HG03135 (cell line): ENCODE results near the gene TMSB4X.
"Not testable (repeated sequence)": the region's sequence is repeated elsewhere in the genome, so short reads cannot be mapped to it uniquely, and the experiment has no call there.

ENCODE experiments used
- ATAC-seq: cut with Tn5 transposase; IDR thresholded peaks from one replicate; pipeline ENCODE4 v1.9.1; 2021; ENCODE audit warnings: mild to moderate bottlenecking, moderate library complexity; ENCODE audit not compliant: unreplicated experiment

The TMSB4X gene

GRCh38 chrX:12954981-12955380, 19.9 kb upstream of the TMSB4X start:
- no peak for ATAC-seq

GRCh38 chrX:12955882-12956703, 18.8 kb upstream of the TMSB4X start:
- ATAC-seq: peak; percentile 40

- peak; percentile 78 for ATAC-seq
These were observed 18.0 kb upstream of the TMSB4X start for GRCh38 chrX:12956704-12957534.

GRCh38 chrX:12958059-12958458, 16.9 kb upstream of the TMSB4X start:
- no peak for ATAC-seq

GRCh38 chrX:12958461-12958860, 16.4 kb upstream of the TMSB4X start:
- ATAC-seq: no peak

- no peak for ATAC-seq
These were observed 13.7 kb upstream of the TMSB4X start for GRCh38 chrX:12961196-12961718.

- ATAC-seq: no peak
These were observed 12.8 kb upstream of the TMSB4X start for GRCh38 chrX:12962041-12962504.

GRCh38 chrX:12963210-12963850, 11.6 kb upstream of the TMSB4X start:
- ATAC-seq: not testable (repeated sequence)

GRCh38 chrX:12965131-12965940, 9.6 kb upstream of the TMSB4X start:
- no peak for ATAC-seq

GRCh38 chrX:12966151-12966550, 8.8 kb upstream of the TMSB4X start:
- ATAC-seq: no peak

- ATAC-seq: no peak
These were observed 7.0 kb upstream of the TMSB4X start for GRCh38 chrX:12967711-12968465.

- no peak for ATAC-seq
These were observed 4.2 kb upstream of the TMSB4X start for GRCh38 chrX:12970691-12971202.

GRCh38 chrX:12971282-12972003, 3.5 kb upstream of the TMSB4X start:
- no peak for ATAC-seq

GRCh38 chrX:12972243-12972642, 2.7 kb upstream of the TMSB4X start:
- no peak for ATAC-seq

- no peak for ATAC-seq
These were observed 1.9 kb upstream of the TMSB4X start for GRCh38 chrX:12972878-12973560.

GRCh38 chrX:12973561-12974304, 1.2 kb upstream of the TMSB4X start:
- ATAC-seq: no peak

GRCh38 chrX:12974305-12974795, 560 bp upstream of the TMSB4X start:
- ATAC-seq: no peak
